GM18951 (cell line): Measurements from ENCODE around the gene ADARB1.

Source experiments
- POLR2A ChIP-seq: IDR thresholded peaks from 4 replicates; pipeline ENCODE4 v1.6.1; 2011; ENCODE audit warnings: mild to moderate bottlenecking; ENCODE audit not compliant: insufficient read length, insufficient read depth; ENCODE audit errors: extremely low read depth
- in situ Hi-C: fragments of 300-500 bp; cut with MboI; formaldehyde crosslinking; loops from one replicate; pipeline ENCODE4 v1.12.0; 2022; ENCODE audit warnings: low sequenced_read_pairs, mixed read lengths, inconsistent platforms; ENCODE audit not compliant: unreplicated experiment

The ADARB1 gene

DNA sequence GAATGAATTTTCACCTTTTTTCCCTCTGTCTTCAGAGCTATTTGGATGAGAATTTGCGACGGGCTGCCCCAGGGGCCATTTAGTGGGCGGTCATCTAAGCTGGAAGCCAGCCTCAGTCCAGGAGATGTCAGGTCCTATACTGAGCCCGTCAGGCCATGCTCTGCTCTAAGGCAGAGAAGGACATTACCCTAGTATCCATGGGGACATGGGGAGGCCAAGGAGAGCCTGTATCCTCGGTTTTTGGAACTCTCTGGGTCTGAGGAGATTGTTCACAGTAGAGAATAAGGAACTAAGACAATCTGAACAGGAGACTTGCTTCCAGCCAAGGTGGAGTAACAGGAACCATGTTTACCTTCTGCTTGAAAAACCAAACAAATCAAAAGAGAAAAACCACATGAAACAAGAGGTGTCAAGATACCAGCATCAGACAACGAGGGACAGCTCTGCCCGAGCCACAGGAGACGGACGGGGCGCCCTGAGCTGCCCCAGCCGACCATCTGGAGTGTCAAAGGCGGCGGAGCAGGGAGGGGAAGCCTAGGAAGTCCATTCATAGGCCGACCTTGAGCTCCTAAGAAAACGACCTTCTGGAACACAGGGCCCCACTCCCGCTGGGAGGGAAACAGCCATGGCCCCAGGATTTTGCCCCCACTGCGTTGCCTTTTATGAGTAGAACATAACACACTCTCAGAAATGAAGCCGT is 20.0 kb upstream of the ADARB1 start:
- in situ Hi-C loops, result no loop called here
- no peak for TF ChIP-seq POLR2A

DNA sequence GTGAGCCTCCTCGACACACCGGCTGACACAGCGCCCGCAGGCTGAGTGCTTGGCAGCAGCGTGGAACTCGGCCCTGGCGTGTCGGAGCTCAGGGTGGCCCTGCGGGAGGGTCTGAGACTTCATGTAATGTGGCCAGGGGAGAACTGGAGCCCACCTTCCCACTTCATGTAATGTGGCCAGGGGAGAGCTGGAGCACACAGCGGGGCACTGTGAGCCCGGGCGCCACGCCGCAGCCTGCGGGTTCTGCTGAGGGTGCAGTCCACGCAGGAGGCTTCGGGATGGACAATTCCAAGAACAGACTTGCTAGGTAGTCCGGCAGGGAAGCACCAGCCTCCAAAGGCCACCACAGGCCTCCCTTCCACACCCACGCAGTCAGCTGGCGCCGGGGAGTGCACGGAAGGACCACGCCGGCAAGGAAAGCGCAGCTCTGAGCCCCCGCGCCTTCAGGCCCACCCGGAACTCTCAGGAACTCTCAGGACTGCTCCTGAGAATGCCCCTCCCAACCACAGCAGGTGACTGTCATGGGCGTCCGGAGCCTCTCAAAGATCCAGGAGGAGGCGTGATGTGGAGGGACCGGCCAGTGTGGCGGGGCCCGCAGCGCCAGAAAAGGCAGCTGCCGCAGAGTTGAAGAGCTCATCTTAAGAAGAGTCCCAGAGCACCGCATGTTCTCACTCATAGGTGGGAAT is 19.3 kb upstream of the ADARB1 start:
- in situ Hi-C loops, result no loop called here
- TF ChIP-seq POLR2A, result no peak

DNA sequence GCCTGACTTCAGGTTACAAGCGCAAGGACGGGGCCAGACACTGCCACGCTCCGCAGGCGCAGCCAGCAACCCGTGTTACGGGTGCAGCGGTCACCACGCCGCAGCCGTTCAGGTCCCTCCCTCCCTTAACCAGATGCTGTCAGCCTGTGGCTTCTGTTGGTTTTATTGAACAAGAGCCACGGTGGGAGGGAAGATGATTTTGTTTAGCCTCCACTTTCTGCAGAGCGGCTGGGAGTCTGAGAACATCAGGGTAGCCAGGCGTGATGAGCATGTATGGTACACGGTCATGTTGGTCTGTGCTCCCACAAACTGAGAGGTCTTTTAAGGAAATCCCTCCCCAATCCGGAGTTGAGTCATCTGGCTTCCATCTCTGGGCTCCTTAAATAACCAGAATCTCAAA is 18.5 kb upstream of the ADARB1 start:
- no peak for TF ChIP-seq POLR2A
- in situ Hi-C loops, result no loop called here

DNA sequence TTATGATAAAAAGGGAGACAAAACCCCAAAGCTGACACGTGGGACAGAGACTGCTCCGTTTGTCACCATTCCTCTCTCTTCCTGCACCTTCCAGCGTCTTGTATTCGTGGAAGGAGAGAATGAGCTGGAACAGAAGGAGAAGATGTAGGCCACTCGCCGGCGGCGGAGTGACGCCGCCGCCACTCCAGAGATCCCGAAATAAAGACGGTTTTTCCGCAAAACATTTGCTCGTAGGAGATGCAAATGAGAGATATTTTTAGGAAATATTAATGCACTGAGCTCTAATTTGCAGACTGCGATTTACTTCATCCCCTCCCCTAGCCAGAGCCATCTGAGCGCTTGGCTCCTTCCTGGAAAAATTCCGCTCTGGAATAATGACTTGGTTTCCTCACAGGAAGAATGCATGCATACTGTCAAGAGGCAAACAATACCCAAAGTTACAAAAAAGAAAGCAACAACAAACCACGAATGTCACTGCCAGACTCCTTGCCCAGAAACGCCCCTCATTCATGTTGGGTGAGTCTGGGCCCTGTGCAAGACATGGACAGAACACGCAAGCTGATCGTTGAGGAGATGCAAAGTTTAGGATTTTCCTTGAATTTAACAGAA is 18.0 kb upstream of the ADARB1 start:
- no peak for TF ChIP-seq POLR2A
- in situ Hi-C loops, result no loop called here

DNA sequence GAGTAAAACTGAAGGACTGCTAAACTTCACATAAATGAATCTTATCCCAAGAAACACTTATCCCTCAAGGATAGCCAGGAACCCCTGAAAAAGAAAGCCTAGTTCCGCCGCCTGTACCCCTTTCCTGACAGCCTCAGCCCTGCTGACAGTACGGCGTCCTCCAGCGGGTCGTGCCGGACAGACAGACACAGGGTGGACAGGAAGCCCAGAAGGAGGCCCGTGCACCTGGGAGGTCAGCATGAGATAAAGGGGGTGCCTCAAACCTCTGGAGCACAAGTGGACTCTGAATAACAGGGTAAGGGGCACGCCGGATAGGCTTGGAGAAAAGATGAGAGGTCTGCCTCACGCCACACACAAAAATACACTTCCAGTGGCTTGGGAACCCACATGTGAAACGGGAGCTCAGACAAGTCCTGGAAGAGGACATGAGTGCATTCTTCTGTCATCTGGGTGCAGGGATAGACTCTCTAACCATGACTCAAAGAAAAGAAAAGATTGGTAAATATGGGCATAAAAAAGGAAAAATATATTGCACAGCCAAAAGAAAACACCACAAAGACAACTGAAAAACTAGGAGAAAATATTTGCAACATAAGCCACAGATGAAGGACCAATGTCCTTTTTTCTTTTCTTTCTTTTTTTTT is 17.3 kb upstream of the ADARB1 start:
- no peak for TF ChIP-seq POLR2A
- in situ Hi-C loops, result no loop called here

DNA sequence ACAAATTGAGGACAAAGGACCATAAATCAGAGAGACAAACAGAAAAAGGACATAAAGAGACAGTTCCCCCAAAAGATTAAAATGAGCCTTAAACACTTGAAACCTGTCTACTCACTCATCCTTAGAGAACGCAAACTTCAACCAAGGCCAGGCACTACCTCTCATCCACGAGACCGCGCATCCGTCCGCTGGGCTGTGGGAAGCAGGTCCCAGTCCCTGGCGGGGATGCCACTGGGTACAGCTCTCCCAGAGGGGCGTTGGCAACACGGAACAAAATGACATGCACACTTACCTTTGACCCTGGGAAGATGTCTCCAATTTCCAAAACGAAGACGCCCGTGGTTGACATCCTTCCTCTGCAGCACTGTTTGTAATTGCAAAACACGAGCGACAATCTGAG is 16.5 kb upstream of the ADARB1 start:
- TF ChIP-seq POLR2A, result no peak
- in situ Hi-C loops, result no loop called here

DNA sequence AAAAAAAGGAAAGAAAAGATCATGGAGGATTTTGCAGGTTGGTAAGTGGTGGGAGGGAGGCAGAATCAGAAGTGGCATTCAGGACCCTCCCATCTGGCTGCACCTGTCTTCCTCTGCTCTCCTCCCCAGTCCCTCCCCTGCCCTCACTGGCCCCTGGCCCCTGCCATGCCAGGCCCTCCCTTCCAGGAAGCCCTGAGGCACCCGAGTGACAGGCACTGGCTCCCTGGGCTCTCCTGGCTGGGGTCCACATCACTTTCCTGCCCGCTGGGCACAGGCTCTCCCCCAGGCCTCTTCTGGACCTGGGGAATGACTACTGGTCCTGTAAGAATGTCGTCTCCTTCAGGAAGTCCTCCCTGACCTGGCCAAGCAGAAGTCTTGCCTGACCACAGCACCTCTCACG is 15.3 kb upstream of the ADARB1 start:
- TF ChIP-seq POLR2A, result no peak
- in situ Hi-C loops, result no loop called here

DNA sequence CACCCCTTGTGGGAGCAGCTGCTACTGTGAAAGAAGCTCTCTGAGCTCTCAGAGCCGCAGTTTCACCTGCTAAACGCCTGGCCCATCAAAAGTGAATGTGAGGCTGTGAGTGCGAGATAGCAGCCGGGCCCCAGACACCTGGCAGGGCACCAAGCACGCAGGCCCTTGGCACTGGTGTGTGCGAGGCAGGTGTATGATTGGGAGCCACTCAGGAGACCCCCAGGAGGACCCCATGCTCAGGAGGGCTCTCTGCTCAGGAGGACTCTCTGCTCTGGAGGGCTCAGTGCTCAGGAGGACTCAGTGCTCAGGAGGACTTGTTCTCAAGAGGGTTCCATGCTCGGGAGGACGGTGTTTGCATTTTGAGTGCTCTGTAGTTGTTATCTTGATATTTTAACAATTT is 14.3 kb upstream of the ADARB1 start:
- in situ Hi-C loops, result no loop called here

DNA sequence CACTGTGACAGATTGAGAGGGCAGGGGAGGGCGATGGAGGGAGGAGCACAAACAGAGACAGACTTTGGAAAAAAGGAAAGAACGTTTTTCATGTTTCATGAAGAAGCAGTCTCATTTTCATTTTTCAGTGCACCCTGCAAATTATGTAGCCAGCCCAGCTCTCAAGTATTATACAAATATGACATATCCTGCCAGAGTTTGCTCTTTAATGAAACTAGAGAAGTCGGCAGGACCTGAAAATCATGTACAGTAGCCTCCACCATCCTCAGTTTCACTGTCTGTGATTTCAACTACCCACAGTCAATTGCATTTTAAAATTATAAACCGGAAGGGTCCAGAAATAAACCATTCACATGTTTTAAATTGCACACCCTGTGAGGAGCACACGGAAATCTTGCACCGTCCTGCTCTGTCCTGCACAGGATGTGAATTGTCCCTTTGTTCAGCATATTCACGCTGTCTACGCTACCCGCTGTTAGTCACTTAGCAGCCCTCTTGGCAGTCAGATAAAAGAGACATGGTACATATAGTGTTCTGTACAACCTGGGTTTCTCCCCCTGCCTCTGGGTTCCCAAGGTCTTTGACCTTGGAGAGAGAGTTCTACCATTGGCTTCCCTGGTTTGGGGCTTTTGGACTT is 13.6 kb upstream of the ADARB1 start:
- no peak for TF ChIP-seq POLR2A
- in situ Hi-C loops, result no loop called here

More for the DNA sequence above, 14.3 kb upstream of the ADARB1 start:
- no peak for TF ChIP-seq POLR2A

DNA sequence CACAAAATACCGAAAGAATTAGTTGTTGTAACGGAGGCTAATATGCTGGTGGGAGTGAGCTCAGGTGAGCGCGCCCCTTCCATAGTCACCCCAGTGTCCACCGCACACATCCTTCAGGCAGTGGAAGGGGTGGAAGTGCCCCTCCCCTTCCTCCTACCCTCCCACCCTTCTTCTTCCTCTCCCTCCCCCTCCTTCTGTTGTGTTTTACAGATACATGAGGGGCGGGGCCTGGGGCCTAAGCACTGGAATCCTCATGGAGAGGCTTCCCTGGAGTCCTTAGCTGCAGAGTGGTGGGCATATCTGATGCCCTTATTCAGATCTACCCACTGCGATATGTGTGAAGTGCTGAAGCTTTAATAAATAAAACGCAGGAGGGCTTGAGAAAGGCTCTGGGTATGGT is 10.3 kb upstream of the ADARB1 start:
- in situ Hi-C loops, result no loop called here
- no peak for TF ChIP-seq POLR2A

DNA sequence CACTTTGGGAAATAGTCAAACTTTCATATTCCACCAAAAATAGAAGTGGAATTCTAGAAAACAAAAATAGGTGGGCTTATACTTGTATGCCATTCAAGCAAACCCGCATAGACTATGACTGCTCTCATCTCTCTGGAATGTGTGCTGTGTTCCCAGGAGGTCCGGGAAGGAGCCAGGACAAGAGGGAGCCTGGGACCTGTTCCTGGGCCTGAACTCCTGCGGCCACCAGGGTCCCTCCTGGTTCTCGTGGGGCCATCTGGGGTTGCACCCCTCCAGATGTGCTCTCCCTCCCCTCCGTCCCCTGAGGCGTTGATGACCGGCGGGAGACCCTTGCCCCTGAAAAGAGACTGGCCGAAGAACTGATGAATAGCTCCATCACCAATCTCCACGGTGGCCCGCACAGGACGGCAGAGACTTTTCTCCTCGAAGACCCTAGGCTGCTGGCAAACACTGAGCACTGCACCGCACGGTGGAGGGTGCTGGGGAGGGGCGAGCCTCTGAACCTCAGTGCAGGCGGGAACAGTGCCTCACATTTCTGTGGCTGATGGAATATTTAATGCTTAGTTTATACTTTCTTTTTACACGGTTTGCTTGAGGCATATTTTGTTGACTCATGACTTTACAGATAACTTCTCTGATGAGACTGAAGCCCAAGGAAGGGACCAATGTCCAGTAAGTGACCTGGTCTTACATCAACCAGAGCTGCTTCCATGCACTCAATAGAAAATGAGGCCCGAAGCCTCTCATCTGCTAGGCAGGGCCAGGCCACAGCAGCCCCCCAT is 9.6 kb upstream of the ADARB1 start:
- TF ChIP-seq POLR2A, result no peak
- in situ Hi-C loops, result no loop called here

DNA sequence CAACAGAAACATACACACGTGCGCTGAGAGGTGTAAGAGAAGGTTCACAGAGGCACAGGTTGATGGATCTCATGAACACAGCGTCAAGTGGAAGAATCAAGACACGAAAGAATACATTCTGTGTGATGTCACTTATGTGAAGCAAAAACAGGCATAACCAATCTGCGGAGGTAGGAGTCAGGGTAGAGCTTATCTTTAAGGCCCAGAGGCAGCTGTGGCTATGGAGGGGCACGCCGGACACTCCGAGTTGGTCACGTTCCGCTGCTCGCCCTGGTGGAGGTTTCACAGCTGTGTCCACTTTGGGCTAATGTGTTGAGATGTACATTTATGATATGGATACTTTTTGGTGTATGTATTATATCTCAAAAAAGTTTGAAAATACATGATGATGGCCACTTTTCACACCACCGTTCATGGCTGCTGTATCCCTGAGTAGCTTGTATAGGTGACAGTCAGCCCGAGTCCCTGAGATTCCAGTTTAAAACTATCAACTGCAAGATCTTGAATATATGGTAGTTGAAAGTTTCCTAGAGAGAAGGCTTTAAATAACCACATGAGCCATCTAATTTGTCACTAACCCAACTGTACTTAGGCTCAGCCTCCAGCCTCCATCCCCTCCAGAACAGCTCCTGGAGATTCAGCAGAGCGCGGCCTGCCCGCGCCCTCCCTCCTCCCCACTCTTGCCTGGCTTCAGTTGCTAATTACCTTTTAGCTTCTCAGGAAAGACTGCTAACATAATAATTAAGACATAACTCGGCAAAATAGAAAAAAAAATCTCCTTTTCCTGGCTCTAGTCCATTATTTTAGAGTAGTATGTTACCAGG is 6.7 kb upstream of the ADARB1 start:
- in situ Hi-C loops, result no loop called here
- no peak for TF ChIP-seq POLR2A
